Activated T-cell treated with anti-CD3 and anti-CD28 coated beads, Interleukin-2, amount 50 U/mL, for 72 hours (primary cell): Measurements from ENCODE around the gene TKTL1. TPM values are rescaled to one million over a fixed set of nuclear protein-coding genes. Genes with fewer than 3 reads are reported as not detected.

Experiments
- ATAC-seq, 2 donors: fragments of 150-1000 bp; cut with Tn5 transposase; replicated peaks in 1 of 2; 2 replicates each; pipeline ENCODE4 v1.10.0; 2021; ENCODE audit warnings: moderate library complexity in 2 of 2, mild to moderate bottlenecking in 1 of 2
- DNase-seq, 2 donors: peaks; one replicate each; pipeline ENCODE4 v3.0.0; 2021 to 2022; ENCODE audit warnings: mixed read lengths in 1 of 2
- H3K27ac Mint-ChIP-seq: one replicate; pipeline ENCODE4 v1.8.0; 2022; ENCODE audit warnings: mild to moderate bottlenecking, moderate library complexity, mixed read lengths
- H3K27me3 Mint-ChIP-seq: one replicate; pipeline ENCODE4 v1.8.0; 2022; ENCODE audit warnings: low read depth, mixed read lengths
- H3K36me3 Mint-ChIP-seq, 2 donors: one replicate each; pipeline ENCODE4 v1.8.0; 2022; ENCODE audit warnings: mixed read lengths in 2 of 2, mild to moderate bottlenecking in 1 of 2; ENCODE audit not compliant: insufficient read depth in 2 of 2
- H3K4me1 Mint-ChIP-seq: one replicate; pipeline ENCODE4 v1.8.0; 2022; ENCODE audit warnings: low read depth, mixed read lengths
- H3K4me3 Mint-ChIP-seq, 2 donors: one replicate each; pipeline ENCODE4 v1.8.0; 2022; ENCODE audit warnings: mild to moderate bottlenecking in 2 of 2, mixed read lengths in 2 of 2, moderate library complexity in 2 of 2
- H3K9me3 Mint-ChIP-seq, 2 donors: one replicate each; pipeline ENCODE4 v1.8.0; 2022; ENCODE audit warnings: mixed read lengths in 2 of 2
- total RNA-seq, 2 donors: library from RNA; stranded (reverse); gene quantifications; one replicate each; pipeline ENCODE4 v1.2.3, GENCODE V29; 2022

TKTL1 gene
- total RNA-seq, 2 donors from 2014 or later, result 0.65 to 0.74 TPM

DNA sequence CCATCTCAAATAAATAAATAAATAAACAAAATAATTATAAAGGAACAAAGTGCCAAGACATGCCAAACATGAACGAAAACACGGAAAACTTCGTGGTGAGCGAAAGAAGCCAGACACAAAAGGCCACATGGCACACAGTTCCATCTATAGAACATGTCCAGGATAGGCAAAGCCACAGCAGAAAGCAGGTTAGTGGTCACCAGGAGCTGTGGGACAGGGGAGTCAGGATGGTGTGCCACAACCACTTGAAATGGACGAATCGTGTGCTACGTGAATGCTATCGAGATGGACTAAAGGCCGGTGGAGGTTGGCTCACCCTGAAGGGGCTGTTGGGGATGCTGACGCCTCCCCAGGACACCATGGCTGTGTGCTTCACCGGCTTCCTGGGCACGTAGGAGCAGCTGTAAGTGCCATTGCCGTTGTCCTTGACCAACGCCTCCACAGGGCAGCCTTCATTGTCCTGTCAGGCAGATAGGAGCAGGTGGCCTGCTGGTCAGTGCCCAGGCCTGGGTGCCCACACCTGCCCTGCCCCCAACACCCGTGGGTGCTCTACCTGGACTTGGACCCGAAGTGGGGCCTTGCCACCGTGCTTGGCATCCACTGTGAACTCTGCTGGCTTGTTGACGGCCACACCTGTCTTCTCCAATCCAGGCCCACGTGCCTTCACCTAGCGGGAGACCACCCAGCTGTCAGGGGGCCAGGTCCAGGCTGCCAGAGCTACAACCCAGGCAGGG is 68.3 kb downstream of the TKTL1 start:
- no peaks in the 10 kb centered on the region for H3K9me3 Mint-ChIP-seq
- ATAC-seq, result no peak
- H3K27ac Mint-ChIP-seq, result no peak overlapping the region
- H3K4me1 Mint-ChIP-seq, result peaks cover 10% of the 10 kb centered on the region
- no peak for DNase-seq
- no peak overlapping the region for H3K4me3 Mint-ChIP-seq
- peaks cover 5 to 6% of the 10 kb centered on the region in 2 donors for H3K36me3 Mint-ChIP-seq
- no peaks in the 10 kb centered on the region for H3K27me3 Mint-ChIP-seq

- peaks cover 8% of the 10 kb centered on the region for H3K4me1 Mint-ChIP-seq
- H3K27me3 Mint-ChIP-seq, result no peaks in the 10 kb centered on the region
- H3K36me3 Mint-ChIP-seq, result peaks cover 7 to 9% of the 10 kb centered on the region in 2 donors
- H3K27ac Mint-ChIP-seq, result no peak overlapping the region
- H3K4me3 Mint-ChIP-seq, result no peak overlapping the region
- DNase-seq (no peak), ATAC-seq (no peak)
- no peaks in the 10 kb centered on the region for H3K9me3 Mint-ChIP-seq
Measured at GRCh38 chrX:154365052-154365600, 69.5 kb downstream of the TKTL1 start.

DNA sequence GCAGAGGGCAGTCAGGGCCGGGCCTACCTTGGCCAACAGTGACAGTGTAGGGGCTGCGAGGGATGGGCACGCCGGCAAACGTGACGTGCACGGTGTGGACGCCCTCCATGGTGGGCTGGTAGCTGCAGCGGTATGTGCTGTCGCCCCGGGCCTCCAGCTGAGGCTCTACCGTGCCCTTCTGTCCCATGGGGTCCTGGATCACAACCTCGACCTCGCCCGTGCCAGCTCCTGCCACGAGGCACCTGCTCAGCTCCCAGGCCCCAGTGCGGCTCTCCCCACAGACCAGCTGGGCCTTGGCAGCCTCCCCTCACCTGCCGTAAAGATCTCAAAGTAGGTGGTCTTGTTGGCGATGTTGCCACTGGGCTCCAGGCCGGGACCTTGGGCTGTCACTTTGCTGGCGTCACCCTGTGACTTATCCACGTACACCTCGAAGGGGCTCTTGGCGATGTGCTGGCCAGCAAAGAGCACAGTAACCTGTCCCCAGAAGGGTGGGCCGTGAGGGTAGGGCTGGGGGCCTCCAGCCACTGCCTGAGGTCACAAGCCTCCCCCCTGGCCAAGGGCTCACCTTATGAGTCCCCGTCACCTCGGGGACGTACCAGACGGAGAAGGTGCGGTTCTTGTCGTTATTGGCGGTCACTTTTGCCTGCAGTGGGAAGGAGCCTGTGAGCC is 70.5 kb downstream of the TKTL1 start:
- DNase-seq, result no peak
- Mint-ChIP-seq H3K36me3 (peaks cover 8 to 9% of the 10 kb centered on the region in 2 donors), H3K4me3 (no peak overlapping the region), H3K27me3 (no peaks in the 10 kb centered on the region), H3K4me1 (peaks cover 8% of the 10 kb centered on the region), H3K9me3 (no peaks in the 10 kb centered on the region), H3K27ac (no peak overlapping the region)
- ATAC-seq, result no peak

GRCh38 chrX:154366666-154367055 is 71.1 kb downstream of the TKTL1 start:
- H3K27ac Mint-ChIP-seq, result no peak overlapping the region
- H3K4me3 Mint-ChIP-seq, result no peak overlapping the region
- H3K36me3 Mint-ChIP-seq, result peaks cover 8 to 9% of the 10 kb centered on the region in 2 donors
- H3K9me3 Mint-ChIP-seq, result no peaks in the 10 kb centered on the region
- no peaks in the 10 kb centered on the region for H3K27me3 Mint-ChIP-seq
- H3K4me1 Mint-ChIP-seq, result peaks cover 8% of the 10 kb centered on the region
- ATAC-seq, result no peak
- DNase-seq, result no peak

GRCh38 chrX:154367474-154368308 is 72.1 kb downstream of the TKTL1 start:
- no peak for ATAC-seq
- Mint-ChIP-seq H3K27ac (peak overlapping the region; percentile 89), H3K36me3 (peaks cover 8 to 9% of the 10 kb centered on the region in 2 donors), H3K4me3 (peak overlapping the region; percentile 93 to 94), H3K27me3 (no peaks in the 10 kb centered on the region), H3K9me3 (no peaks in the 10 kb centered on the region), H3K4me1 (peaks cover 15% of the 10 kb centered on the region)
- DNase-seq, result no peak

GRCh38 chrX:154368630-154369448 is 73.2 kb downstream of the TKTL1 start:
- ATAC-seq (peak; percentile 68 to 76), DNase-seq (peak; percentile 91 to 95)
- Mint-ChIP-seq H3K36me3 (peaks cover 7 to 8% of the 10 kb centered on the region in 2 donors), H3K4me3 (peak overlapping the region; percentile 93 to 94), H3K27ac (no peak overlapping the region), H3K9me3 (no peaks in the 10 kb centered on the region), H3K4me1 (peaks cover 16% of the 10 kb centered on the region), H3K27me3 (no peaks in the 10 kb centered on the region)

GRCh38 chrX:154369449-154370299 is 74.1 kb downstream of the TKTL1 start:
- ATAC-seq, result peak; percentile 6 to 15
- peaks cover 16% of the 10 kb centered on the region for H3K4me1 Mint-ChIP-seq
- no peaks in the 10 kb centered on the region for H3K9me3 Mint-ChIP-seq
- DNase-seq, result peak; percentile 63 to 69
- H3K27me3 Mint-ChIP-seq, result no peaks in the 10 kb centered on the region
- peak overlapping the region; percentile 69 for H3K27ac Mint-ChIP-seq
- H3K4me3 Mint-ChIP-seq, result peak overlapping the region; percentile 93 to 94
- H3K36me3 Mint-ChIP-seq, result peaks cover 6 to 7% of the 10 kb centered on the region in 2 donors

GRCh38 chrX:154370300-154371016 is 74.9 kb downstream of the TKTL1 start:
- no peaks in the 10 kb centered on the region for H3K27me3 Mint-ChIP-seq
- H3K4me3 Mint-ChIP-seq, result peak overlapping the region; percentile 93 to 94
- peak overlapping the region; percentile 69 for H3K27ac Mint-ChIP-seq
- ATAC-seq (no peak), DNase-seq (peak in 1 of 2 donors; percentile 27)
- H3K4me1 Mint-ChIP-seq, result peaks cover 16% of the 10 kb centered on the region
- peaks cover 5 to 6% of the 10 kb centered on the region in 2 donors for H3K36me3 Mint-ChIP-seq
- H3K9me3 Mint-ChIP-seq, result no peaks in the 10 kb centered on the region

DNA sequence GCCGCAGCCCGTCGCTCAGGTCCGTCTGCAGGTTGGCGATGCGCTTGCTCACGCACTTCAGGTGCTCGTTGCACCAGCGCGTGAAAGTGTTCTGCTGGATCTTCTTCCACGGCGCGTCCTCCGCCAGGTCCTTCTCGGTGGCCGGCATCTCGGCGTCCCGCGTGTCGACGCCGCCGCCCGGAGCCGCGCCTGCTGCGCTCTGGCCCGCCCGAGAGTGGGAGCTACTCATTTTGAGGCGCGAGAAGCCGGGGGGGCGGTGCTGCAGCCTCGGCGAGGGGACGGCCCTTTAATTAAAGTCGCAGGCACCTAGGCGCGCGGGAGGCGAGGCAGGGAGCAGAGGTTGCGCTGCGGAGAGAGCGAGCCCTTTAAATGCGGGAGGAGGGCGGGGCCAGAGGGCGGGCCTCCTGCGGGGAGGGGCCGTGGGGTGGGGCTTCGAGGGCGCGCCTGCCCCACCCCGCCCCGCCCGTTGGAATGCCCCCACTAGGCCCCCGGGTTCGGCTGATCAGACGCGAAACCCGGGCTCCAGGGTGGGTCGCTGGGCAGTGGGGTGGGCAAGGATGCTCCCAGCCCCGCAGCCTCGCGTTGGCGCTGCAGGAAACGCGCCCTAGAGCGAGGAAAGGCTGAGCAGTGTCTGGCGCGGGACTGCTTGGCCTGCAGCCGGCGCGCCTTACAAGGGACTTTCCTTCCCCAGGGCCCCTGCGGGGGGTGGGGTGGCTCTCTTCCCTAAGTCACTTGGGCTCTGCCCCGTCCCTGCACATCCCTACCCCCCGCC is 75.6 kb downstream of the TKTL1 start:
- DNase-seq (peak; percentile 91 to 94), ATAC-seq (peak; percentile 53 to 60)
- no peak overlapping the region for H3K27ac Mint-ChIP-seq
- no peaks in the 10 kb centered on the region for H3K27me3 Mint-ChIP-seq
- no peaks in the 10 kb centered on the region for H3K9me3 Mint-ChIP-seq
- peak overlapping the region; percentile 80 to 87 for H3K4me3 Mint-ChIP-seq
- peaks cover 16% of the 10 kb centered on the region for H3K4me1 Mint-ChIP-seq
- peaks cover 4% of the 10 kb centered on the region in 2 donors for H3K36me3 Mint-ChIP-seq

DNA sequence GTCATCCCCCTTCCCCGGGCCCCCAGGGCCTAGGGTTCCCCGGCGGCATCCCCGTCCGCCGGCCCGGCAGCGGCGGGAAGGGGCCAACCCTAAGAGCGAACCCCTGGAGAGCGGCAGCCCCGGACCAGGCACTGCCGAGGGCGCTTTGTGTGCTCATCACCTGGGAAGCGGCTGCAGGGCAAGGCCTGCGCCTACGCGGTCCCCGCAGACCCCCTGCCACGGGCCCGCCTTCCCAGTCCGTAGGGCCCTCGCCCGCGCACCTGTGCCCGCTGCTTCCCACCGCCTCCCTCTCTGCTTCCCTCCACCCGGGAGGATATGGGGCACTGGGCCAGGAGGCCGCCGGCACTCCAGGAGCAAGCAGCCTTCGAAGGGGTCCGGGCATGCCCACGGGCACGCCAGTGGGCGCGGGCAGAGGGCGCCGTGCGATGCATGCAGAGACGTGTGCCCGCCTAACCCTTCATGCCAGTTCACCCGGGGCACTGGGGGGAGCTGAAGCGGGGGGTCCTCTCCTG is 76.2 kb downstream of the TKTL1 start:
- Mint-ChIP-seq H3K4me1 (peaks cover 16% of the 10 kb centered on the region), H3K27ac (no peak overlapping the region), H3K27me3 (no peaks in the 10 kb centered on the region), H3K36me3 (peaks cover 4% of the 10 kb centered on the region in 2 donors), H3K9me3 (no peaks in the 10 kb centered on the region), H3K4me3 (peak overlapping the region; percentile 82 to 87)
- DNase-seq (no peak), ATAC-seq (peak; percentile 1 to 3)
